Left lung (tissue), 10 donors: ENCODE data around the gene CCKAR. TPM values are rescaled to one million over a fixed set of nuclear protein-coding genes. Genes with fewer than 3 reads are reported as not detected.
A peak's percentile ranks its signal among the peaks of the same experiment; 100 is the strongest.

Experiments
- ATAC-seq: fragments of 200-7000 bp; cut with Tn5 transposase; one replicate; pipeline ENCODE4 v1.9.1; 2020; ENCODE audit warnings: moderate library complexity
- DNase-seq, 4 donors: peaks; one replicate each; pipeline ENCODE4 v3.0.0-alpha.2; 2013 to 2020
- H3K27ac ChIP-seq, 2 donors: fragments of 200-600 bp; sonication (generic) in 1 of 2; one replicate each; pipeline versions ENCODE4 v1.5.0 to v1.8.0; 2020 to 2021
- H3K27me3 ChIP-seq, 2 donors: fragments of 200-600 bp; sonication (generic) in 1 of 2; one replicate each; pipeline versions ENCODE4 v1.5.0 to v1.8.0; 2020 to 2021
- H3K36me3 ChIP-seq, 2 donors: fragments of 200-600 bp; sonication (generic) in 1 of 2; one replicate each; pipeline versions ENCODE4 v1.5.0 to v1.8.0; 2020 to 2021
- H3K4me1 ChIP-seq, 2 donors: fragments of 200-600 bp; one replicate each; pipeline ENCODE4 v1.8.0; 2021
- H3K4me3 ChIP-seq, 2 donors: fragments of 200-600 bp; sonication (generic) in 1 of 2; one replicate each; pipeline versions ENCODE4 v1.5.0 to v1.8.0; 2020 to 2021; ENCODE audit warnings: mild to moderate bottlenecking in 1 of 2
- H3K9me3 ChIP-seq, 2 donors: fragments of 200-600 bp; sonication (generic) in 1 of 2; one replicate each; pipeline versions ENCODE4 v1.5.0 to v1.8.0; 2020 to 2021
- CTCF ChIP-seq, 2 donors: fragments of 200-600 bp; sonication (generic) in 1 of 2; IDR thresholded peaks; one replicate each; pipeline versions ENCODE4 v1.5.0 to v1.8.0; 2021; ENCODE audit warnings: antibody characterized with exemption in 2 of 2
- intact Hi-C, 2 donors: fragments of 100-400 bp; cut with DNase I; formaldehyde crosslinking; loops; one replicate each; pipeline versions ENCODE4 v1.11.2 to v1.14.2; 2022
- polyA plus RNA-seq, 6 donors: library from polyadenylated mRNA; unstranded; fragments of 120-200 nt; gene quantifications; one replicate each; pipeline ENCODE4 v1.2.1, GENCODE V29; 2013; ENCODE audit not compliant: insufficient read length in 6 of 6
- total RNA-seq, 2 donors: library from RNA; stranded (reverse); fragmentation: NEBNext Ultra II Directional; extraction: Animal tissue kit (Norgen Biotek cat#: 25700); gene quantifications; one replicate each; pipeline ENCODE4 v1.2.1, GENCODE V29; 2021
- donor health status: DM: no; HTN: yes; CAD: no.
- donor health status: DM: no; HTN: no; CAD: no.

The CCKAR gene
- total and polyA plus RNA-seq, 8 donors = 0.10 to 3.0 (median 0.35) TPM; not detected in 3

- H3K27me3 ChIP-seq = no peaks in the 10 kb centered on the region
- intact Hi-C loops = no loop called here
- no peaks in the 10 kb centered on the region for H3K9me3 ChIP-seq
- H3K4me3 ChIP-seq = no peak overlapping the region
- ATAC-seq = no peak
- no peaks in the 10 kb centered on the region for H3K36me3 ChIP-seq
- no peak for TF ChIP-seq CTCF (IDR thresholded peaks at IDR 0.05)
- DNase-seq = peak in 1 of 4 donors; percentile 19
- H3K4me1 ChIP-seq = peaks cover 0 to 3% of the 10 kb centered on the region in 2 donors
- H3K27ac ChIP-seq = no peak overlapping the region
These were observed 7.5 kb downstream of the CCKAR start for GRCh38 chr4:26482508-26483462.

DNA sequence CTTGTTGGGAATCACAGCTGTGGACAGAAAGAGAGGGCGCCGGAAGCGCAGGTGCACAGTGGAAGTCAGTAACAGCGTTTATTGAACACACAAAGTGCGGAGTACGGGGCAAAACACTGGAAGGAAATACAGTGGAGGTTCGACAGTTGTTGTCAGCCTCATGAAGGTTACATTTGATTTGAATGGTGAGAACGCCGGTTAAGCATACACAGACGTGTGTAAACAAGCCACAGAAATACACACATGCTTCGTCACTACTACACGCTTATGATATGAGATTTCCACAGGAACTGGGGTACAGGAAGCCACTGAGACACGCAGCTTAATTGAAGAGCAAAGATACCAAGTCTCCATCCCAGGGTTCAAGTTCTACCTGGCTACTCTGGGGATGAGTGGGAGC, 12.0 kb downstream of the CCKAR start:
- ATAC-seq (no peak), DNase-seq (no peak)
- no peak overlapping the region for H3K27ac ChIP-seq
- H3K4me1 ChIP-seq = peaks cover 0 to 2% of the 10 kb centered on the region in 2 donors
- no peak for TF ChIP-seq CTCF (IDR thresholded peaks at IDR 0.05)
- H3K4me3 ChIP-seq = no peak overlapping the region
- H3K36me3 ChIP-seq = no peaks in the 10 kb centered on the region
- no peaks in the 10 kb centered on the region for H3K27me3 ChIP-seq
- intact Hi-C loops = loop anchor here in 1 of 2 donors (10.0 kb wide), 1 partner anchor 236 kb away; no protein-coding TSS in a partner anchor
- no peaks in the 10 kb centered on the region for H3K9me3 ChIP-seq

DNA sequence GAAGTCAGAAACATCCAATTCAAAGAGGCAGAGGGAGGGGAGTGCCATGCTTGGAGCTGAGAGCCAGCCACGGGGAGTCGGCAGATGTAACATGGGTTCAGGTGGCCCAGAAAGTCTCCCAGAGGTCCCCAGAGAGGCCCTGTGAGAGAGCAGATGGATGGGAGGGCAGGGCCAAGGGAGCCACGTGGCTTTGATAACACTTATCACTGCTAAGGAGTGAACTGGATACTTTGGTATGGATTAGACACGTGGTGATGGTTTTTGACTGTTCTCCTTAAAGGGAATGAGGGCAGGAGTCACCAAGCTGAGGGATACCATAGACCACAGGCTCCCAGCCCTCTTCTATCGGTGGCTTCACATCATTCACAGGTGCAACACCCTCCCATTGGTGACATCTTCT, 13.7 kb downstream of the CCKAR start:
- DNase-seq = no peak
- intact Hi-C loops = loop anchor here in 1 of 2 donors (10.0 kb wide), 1 partner anchor 238 kb away; no protein-coding TSS in a partner anchor
- H3K4me3 ChIP-seq = no peak overlapping the region
- H3K27ac ChIP-seq = no peak overlapping the region
- no peaks in the 10 kb centered on the region for H3K27me3 ChIP-seq
- no peak for ATAC-seq
- H3K4me1 ChIP-seq = no peaks in the 10 kb centered on the region
- TF ChIP-seq CTCF (IDR thresholded peaks at IDR 0.05) = no peak
- no peaks in the 10 kb centered on the region for H3K36me3 ChIP-seq
- no peaks in the 10 kb centered on the region for H3K9me3 ChIP-seq

DNA sequence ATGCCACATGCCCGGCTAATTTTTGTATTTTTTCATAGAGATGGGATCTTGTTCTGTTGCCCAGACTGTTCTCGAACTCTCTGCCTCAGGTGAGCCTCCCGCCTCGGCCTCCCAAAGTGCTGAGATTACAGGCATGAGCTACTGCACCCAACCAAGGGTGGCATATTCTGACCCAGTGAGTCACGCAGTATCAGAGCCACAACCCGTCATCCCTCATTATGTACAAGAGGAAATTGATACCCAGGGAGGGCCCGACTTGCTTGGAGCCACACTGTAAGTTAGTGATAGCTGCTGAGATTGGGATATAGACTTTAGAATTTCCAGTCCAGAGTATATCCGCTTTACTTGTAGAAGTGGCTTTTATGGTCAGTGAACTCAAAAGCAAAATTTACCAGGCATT, 14.6 kb downstream of the CCKAR start:
- no peak for DNase-seq
- no peak overlapping the region for H3K27ac ChIP-seq
- H3K27me3 ChIP-seq = no peaks in the 10 kb centered on the region
- no peak for ATAC-seq
- H3K4me1 ChIP-seq = no peaks in the 10 kb centered on the region
- H3K4me3 ChIP-seq = no peak overlapping the region
- no peaks in the 10 kb centered on the region for H3K9me3 ChIP-seq
- TF ChIP-seq CTCF (IDR thresholded peaks at IDR 0.05) = no peak
- intact Hi-C loops = loop anchor here in 1 of 2 donors (10.0 kb wide), 1 partner anchor 239 kb away; no protein-coding TSS in a partner anchor
- no peaks in the 10 kb centered on the region for H3K36me3 ChIP-seq

GRCh38 chr4:26474551-26474950, 15.7 kb downstream of the CCKAR start:
- H3K27ac ChIP-seq = no peak overlapping the region
- no peak overlapping the region for H3K4me3 ChIP-seq
- no peak for DNase-seq
- H3K27me3 ChIP-seq = no peaks in the 10 kb centered on the region
- no peaks in the 10 kb centered on the region for H3K9me3 ChIP-seq
- ATAC-seq = no peak
- no peak for TF ChIP-seq CTCF (IDR thresholded peaks at IDR 0.05)
- no peaks in the 10 kb centered on the region for H3K4me1 ChIP-seq
- intact Hi-C loops = loop anchor here in 1 of 2 donors (10.0 kb wide), 1 partner anchor 240 kb away; no protein-coding TSS in a partner anchor
- H3K36me3 ChIP-seq = no peaks in the 10 kb centered on the region
